Left kidney (tissue), 2 donors: ENCODE results near the gene CHST6. TPM values are rescaled to one million over a fixed set of nuclear protein-coding genes. Genes with fewer than 3 reads are reported as not detected.
"Not testable (repeated sequence)": the region's sequence is repeated elsewhere in the genome, so short reads cannot be mapped to it uniquely, and the experiment has no call there.

Experiments used
- DNase-seq: peaks from one replicate; pipeline ENCODE4 v3.0.0-alpha.2; 2013
- polyA plus RNA-seq: library from polyadenylated mRNA; unstranded; fragments of 120-200 nt; gene quantifications from one replicate; pipeline ENCODE4 v1.2.1, GENCODE V29; 2013; ENCODE audit not compliant: insufficient read length

CHST6 gene
- polyA plus RNA-seq, 1 donor: 0.98 TPM

DNA sequence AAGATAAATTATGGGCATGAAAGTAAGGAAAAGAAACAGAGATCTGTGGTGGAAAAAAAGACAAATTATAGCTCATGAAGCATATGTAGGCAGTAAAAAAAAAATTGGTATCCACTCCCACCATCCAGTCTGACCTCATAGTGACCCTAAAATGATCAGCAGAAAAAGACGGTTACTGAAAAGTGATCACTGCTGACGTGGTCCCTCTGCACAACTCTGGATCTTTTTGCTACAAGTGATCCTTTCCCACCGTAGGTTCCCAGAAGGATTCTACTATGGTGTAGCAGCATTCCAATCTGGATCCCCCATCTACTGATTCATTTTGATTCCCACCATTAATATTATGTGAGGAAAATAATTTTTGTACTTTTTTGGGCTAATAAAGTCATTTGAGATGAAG lies 10.9 kb upstream of the CHST6 start:
- DNase-seq: no peak

DNA sequence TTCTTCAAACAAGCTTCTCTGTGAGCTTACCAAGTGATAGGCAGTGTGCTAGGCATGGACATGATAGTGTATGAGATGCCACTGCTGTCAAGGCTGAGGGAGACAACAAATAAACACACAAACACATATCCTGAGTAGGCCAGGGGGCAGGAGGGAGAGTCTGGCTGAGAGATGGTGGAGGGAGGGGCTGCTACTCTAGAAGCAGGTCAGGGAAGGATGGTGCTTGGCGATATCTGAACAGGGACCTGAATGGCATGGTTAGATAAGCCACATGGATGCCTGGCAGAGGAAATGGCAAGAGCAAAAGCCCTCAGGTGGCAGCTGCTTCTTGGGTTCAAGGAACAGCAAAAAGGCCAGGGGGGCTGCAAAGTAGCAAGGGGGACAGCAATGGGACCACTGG lies 8.6 kb upstream of the CHST6 start:
- DNase-seq: no peak

DNA sequence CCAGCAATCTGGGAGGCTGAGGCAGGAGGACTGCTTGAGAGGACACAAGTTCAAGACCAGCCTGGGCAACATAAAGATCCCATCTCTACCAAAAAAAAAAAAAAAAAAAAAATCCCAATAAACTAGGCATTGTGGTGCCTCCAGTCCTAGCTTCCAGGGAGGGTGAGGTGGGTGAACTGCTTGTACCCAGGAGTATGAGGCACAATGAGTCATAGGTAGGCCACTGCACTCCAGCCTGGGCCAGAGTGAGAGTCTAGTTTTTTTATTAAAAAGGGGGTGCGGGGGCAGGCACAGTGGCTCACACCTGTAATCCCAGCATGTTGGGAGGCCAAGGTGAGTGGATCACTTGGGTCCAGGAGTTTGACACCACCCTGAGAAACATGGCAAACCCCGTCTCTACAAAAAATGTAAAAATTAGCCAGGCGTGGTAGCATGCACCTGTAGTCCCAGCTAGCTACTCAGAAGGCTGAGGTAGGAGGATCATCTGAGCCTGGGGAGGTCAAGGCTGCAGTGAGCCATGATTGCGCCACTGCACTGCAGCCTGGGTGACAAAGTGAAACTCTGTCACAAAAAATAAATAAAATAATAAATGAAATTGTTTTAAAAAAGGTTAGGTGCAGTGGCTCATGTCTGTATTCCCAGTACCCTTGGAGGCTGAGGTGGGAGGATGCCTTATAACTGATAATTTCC lies 7.8 kb upstream of the CHST6 start:
- no peak for DNase-seq

DNA sequence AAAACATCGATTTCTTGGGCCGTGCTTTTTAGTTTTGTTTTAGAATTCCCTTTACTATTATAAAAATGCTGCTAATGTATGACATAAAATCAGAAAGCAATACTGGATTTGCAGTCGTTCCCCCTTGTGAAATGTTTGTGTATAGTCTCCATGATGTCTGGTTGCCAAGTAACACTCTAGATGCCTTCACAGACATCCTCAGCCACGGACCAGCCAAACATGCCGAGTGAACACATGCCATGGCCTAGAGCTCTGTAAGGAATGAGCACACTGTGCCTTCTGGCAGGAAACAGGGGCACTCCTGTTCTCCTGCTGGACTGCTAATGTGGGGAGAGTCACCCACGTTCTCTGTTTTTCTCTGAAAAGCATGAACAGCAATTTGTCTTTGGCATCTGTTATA lies 6.6 kb upstream of the CHST6 start:
- not testable (repeated sequence) for DNase-seq

DNA sequence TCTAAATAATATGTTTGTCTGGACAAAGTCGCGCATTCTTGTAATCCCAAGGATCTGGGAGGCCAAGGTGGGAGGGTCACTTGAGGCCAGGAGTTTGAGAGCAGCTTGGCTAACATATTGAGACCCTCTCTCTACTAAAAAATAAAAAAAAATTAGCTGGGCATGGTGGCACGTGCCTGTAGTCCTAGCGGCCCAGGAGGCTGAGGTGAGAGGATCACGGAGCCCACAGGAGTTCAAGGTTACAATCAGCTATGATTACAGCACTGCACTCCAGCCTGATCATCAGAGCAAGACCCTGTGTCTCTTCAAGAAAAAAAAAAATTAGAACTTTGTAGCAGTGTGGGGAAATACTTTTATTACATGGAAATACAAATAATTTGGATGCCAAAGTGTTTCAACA lies 6.1 kb upstream of the CHST6 start:
- no peak for DNase-seq

DNA sequence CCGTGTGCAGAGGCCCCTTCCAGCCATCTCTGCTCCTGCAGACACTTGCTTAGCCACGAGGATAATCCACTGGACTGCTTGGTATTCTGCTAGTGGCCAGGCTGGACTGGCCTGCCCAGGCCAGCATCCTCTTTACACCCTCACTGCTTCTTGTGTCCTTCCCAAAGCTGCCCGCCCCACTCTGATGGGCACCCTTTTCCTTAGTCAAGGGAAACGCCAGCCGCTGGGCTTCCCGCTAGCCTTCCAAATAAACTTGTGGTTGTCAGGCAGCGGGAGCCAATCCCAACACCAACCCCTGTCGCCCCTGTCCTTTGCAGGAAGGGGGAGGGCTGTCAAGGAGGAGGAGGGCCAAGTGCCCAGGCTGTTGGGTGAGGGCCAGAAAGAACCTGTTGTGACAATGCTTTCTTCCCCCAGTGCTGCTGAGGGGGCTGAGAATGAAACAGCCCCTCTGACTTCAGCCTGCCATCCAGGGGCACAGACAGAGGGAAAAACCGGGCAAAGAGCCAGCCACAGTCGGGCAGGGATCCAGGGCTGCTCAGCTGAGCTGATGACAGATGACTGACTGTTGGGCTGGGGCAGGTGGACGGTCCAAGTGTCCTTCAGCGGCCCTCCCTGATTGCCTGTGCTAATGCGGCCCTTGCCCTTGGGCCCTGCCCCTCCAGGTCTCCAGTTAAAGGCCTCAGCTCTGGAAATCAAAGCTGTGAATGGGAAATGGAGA lies 3.5 kb upstream of the CHST6 start:
- not testable (repeated sequence) for DNase-seq

DNA sequence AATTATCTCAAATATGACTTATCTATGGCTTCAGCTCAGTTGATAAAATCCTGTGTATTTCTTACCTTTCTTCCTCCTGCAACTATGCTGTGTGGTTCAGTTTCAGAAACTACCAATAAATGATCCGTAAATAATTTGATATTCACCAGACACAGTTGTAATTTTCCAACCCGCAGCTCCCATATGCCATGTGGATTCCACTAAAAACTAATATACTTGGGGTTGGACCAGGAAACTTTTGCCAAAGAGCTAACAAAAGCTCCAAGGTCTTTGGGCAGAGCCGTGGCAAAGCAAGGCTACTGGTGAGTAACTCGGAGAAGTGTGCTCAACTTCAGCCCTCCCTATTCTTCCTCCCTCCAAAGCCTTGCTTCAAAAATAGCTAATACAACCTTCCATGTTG lies 2.3 kb upstream of the CHST6 start:
- DNase-seq: no peak

DNA sequence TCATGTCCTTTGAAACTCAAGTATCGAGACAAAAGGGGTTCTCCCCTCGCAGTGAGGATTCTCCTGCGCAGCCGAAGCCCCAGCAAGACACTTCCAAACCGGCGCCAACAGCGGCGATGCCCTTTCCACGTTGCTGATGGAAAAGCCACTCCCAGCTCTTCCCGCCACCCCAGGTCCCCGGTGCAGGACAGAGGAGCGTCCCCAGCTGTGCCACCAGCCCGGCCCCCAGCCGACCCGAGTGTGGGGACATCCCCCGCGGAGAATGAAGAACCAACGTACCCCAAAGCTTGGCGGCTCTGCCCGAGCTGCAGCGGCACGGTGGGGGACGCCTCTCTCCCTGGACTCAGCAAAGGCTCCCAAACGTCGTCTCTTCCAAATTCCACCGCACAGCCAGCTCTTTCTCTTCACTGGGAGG lies 573 bp downstream of the CHST6 start:
- DNase-seq: no peak

DNA sequence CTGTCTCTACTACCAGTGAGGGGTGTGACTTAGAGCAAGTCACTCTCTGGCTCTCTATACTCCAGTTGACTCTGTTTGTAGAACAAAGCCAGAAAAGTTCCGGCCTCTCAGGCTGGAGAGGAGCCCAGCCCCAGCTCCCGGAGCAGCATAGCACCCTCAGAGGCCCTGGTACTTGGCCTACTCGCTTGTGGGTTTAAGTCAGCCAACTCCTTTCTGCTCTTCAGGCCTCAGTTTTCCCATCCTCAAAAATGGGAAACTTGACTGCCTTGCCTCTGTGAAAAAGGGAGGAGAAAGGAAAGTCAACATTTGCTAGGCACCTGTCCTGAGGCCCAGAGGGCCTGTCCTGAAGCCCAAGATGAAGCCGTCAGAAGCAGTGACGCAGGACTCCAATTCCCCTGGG lies 1.1 kb downstream of the CHST6 start:
- DNase-seq: no peak

DNA sequence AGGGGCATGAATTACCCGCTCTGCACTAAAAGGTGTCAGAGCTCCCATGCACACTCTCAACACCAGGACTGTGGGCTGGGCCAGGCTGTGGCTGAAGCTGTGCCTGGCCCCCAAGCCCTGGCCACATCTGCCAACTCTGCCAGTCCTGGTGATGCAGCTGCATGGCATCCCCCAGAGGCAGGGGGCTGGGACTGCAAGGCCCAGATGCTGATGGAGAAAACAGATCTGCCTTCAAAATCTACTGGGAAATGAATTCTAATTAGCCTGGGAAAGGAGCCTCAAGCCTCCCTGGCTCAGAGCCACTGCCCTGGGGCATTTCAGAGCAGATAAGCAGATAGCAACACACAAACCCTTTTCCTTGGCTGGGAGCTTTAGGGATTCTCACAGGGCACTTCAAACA lies 3.4 kb downstream of the CHST6 start:
- no peak for DNase-seq

DNA sequence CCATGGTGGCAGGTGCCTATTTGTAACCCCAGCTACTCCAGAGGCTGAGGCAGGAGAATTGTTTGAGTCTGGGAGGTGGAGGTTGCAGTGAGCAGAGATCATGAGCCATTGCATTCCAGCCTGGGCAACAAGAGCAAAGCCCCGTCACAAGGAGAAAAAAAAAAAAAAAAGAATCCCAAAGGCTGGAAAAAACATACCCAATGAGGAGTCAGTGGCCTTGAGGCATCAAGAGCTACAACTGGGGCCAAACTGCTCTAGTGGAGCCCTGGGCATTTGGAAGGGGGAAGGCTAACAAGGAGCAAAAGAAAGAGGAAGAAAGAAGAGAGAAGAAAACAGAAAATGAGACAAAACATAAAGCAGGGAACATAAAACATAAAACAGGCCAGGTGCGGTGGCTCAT lies 6.9 kb downstream of the CHST6 start:
- DNase-seq: no peak

GRCh38 chr16:75486676-75487313 lies 8.4 kb downstream of the CHST6 start:
- DNase-seq: no peak

DNA sequence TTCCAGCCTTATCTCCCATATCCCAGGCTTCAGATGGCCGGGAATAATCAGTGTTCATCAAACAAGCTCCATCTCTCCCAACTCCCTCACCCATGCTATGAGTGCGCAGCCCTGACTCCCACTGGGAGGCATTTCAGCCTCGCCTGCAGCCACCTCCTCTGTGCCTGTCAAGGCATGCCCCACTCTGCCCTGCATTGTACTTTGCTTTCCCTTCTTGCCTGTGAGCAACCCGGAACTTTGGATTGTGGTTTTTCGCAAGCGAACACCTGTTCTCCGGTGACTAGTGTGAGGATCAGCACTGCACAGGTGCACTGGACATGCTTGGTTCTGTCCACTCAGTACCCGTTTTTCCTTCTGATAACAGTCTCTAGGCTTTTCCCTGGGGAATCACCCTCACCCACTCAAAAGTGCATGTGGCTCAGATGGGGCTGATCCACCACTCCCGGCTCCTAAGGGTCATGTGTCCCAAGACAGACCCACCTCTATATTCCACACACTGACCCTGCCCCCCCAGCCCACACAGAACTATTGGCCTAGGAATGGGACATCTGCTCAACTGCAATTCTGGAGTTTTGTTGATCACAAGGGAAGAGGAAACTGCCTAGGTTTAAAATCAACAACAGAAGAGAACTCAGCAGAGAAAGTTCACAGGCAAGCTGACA lies 9.1 kb downstream of the CHST6 start:
- DNase-seq: no peak

DNA sequence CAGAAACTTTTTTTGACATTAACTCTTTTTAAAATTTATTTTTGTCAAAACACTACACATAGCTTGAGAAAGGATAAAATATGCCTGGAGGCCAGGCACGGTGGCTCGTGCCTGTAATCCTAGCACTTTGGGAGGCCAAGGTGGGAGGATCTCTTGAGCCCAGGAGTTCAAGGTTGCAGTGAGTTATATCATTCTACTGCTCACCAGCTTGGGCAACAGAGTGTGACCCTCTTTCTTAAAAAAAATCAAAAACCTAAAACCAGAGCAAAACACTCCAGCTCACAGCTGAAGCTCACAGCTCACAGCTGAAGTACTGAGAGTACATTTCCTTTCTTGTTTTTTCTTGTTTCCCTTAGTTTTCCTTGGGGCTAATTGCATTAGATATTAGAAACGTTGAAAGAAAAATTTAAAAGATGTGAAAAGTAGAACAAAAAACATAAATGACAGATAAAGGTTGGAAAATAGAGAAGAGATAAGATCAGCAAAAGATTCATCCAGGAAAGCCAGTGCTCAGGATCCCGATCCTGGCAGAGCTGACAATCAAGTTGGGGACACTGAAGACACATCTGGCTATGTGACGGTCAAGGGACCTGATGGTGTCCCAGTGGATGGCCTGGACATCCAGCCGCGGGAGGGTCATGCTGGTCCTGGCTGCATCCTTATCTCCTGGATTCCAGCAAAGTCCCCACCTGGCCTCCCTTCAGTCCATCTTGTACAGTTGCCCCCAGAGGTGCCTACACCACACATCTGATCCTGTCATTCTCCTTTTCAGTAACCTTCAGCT lies 9.8 kb downstream of the CHST6 start:
- DNase-seq: no peak

- no peak for DNase-seq
These were observed 12.0 kb downstream of the CHST6 start for GRCh38 chr16:75483222-75483621.

DNA sequence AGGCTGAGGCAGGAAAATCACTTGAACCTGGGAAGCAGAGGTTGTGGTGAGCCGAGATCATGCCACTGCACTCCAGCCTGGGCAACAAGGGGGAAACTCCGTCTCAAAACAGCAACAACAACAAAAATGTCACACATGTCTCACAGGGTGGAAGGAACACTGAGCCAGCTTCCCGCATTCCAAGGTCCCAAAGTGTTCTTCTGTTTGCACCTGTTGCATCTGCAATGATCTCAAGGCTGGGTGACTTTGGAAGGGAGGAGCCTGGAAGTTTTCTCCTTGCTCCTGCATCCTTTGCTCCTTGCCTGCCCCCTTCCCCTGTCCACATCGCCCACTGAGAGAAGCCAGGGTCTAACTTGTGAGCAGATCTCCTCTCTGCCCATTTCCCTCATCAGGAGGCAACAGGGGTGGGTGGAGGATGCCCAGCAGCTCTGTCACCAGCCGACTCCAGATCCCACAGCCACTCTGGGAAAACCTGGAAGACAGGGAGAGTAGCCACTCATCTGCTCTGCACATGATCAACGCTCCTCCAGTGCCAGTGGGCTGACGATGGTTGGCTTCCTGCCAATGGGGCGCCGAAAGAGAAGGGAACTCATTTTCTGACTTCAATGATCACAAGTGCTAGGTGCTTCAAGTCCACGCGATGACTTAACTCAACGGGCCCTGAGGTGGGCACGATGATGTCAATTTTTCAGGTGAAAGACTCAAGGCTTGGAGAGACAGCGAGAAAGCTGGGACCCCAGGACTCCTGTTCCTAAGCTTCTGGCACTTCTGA lies 12.6 kb downstream of the CHST6 start:
- no peak for DNase-seq

DNA sequence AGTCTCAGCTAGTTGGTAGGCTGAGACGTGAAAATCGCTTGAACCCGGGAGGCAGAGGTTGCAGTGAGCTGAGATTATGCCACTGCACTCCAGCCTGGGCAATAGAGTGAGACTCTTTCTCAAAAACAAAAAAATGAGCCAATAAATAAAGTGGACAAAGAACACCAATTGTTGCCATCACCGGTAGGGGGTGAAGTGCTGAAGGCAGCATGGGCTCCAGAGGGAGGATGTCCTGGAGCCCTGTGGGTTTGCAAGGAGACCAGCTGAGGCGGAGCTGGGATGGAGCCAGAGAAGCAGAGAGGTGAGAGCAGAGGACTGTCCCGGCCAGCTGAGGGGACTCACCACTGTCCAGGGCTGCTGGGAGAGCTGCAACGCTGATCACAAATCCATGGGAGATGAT lies 13.8 kb downstream of the CHST6 start:
- no peak for DNase-seq

DNA sequence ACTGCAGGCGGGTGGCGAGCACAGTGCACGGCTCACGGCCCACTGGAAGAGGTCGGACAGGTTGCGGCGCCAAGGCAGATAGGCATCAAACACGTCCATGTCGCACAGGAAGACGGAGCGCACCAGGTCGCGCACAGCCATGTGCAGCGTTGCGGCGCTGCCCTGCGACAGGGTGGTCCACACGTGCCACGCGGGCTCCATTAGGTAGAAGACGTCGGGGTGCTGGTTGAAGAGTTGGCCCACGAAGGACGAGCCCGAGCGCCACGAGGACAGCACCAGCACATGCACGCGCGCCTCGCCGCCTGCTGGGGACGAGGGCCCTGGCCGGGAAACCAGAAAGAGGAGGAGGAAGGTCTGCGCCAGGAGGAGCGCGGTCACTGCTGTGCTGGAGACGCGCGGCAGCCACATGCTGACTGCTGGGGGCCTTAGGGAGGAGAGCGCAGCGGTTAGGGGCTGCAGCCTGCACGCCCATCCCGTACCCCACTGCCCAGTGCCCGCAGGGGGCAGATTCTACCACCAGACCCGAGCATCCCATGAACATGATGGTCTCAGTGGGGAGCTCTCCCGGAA lies 15.7 kb downstream of the CHST6 start:
- DNase-seq: no peak

- no peak for DNase-seq
These were observed 16.5 kb downstream of the CHST6 start for GRCh38 chr16:75478480-75479345.
